Hypothalamus (tissue), 51 donors: ENCODE results near the gene GSTA1.
"Not testable (repeated sequence)": the region's sequence is repeated elsewhere in the genome, so short reads cannot be mapped to it uniquely, and the experiment has no call there.

Experiments
- DNase-seq, 51 donors: peaks; one replicate each; lab custom pipeline; 2025; lab: John Stamatoyannopoulos, UW

The GSTA1 gene

GRCh38 chr6:52803668-52804255 is at the start of gene GSTA1:
Gene GSTA1, minus strand, starts transcription at chr6:52803816. Its CDS starts 4,549 bp downstream, at chr6:52799267.
- not testable (repeated sequence) for DNase-seq

DNA sequence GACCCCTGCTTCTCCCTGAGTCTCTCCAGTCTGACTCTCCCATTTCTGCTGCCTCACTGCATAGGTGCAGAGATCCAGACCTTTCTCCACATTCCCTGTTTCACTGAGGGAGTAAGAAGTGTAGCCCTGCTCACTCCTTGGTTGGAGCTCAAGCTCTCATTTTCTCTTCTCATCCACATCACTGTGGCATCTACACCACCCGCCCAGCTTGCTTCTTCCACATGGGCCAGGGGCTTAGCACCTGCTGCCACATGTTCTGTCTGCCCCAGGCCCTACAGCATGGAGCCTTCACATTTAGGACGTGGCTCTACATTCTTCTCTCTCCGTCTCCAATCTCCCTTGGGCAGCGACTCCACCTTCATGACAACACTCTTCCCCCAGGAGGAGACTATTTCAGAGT is 45.5 kb upstream of the GSTA1 start:
- DNase-seq, result no peak

DNA sequence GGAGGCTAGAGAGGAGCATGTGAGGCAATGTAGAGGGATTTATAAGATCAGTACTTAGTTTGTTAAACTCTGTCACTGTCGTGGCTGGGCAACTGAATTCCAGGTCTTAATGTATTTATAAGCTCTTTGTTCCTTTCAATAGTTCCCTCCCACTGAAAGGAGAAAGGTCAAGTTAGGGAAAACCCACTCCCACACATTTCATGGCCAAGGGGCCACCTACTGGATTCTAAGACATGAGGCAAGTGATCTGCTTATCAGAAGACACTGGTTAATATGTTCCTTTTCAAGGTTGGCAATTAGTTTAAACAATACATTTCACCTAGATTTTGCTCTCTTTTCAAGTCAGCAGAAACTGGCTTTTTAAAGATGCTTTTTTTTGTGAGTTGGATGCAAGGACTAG is 42.4 kb upstream of the GSTA1 start:
- no peak for DNase-seq

DNA sequence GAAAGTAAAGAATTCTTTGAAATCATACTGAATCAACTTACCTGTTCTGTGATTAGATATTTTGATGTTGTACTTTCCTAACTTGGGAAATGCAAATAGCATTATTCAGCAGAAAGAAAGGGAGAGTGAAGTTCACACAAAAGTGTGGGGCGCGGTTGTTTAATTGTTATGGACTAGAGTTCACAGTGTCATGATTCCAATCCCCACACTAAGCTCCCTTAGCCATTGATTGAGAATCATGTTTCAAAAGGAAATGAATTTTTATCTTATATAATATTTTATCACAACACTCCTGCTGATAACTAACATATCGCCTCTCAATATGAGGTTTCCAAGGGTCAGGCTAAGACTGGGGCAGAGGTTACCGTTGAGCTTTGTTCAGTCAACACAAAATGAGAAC is 40.0 kb upstream of the GSTA1 start:
- no peak for DNase-seq

GRCh38 chr6:52840763-52841585 is 37.4 kb upstream of the GSTA1 start, which contains the start of gene GSTA5:
Gene GSTA5, minus strand, starts transcription at chr6:52840813.
- DNase-seq, result no peak

DNA sequence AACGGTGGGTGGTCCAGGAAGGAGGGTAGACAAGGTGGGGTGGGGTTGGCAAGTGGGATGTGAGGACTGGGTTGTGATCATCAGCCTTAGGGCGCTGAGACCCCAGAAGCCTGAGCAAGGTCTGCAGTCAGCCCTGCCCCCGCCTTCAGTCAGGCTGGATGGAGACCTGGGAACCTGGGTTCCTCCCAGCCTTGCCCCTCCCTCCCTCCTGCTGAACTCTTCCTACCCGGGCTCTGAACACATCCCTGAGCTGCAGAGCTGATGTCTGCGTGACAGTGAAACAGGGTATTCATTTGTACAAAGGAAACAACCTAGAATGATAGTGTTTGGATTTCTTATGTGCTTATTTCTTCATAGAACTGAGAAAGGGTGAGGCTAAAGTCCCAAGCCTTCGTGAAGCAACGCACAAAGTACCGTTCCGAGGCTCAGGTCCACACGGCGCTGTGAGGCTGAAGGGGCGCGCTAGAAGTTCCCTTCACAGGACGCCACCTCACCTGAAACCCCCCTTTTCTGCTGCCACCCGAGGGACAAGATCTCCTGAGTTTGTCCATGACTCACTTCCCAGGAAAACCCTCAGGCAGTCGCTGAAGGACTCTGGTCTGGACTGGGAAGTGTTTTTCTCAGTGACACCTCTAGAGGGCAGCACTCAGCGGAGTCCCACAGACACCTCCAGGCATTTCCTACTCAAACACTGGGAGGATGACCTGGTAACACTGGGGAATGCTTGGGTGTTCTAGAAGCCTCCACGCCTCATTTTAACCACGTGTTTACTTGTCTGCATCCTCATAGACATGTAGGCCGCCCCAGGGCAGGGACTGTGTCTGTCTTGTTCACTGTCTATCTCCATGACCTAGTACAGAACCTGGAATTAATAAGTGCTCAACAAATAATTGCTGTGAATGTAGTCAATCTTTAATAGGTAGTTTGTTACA is 35.8 kb upstream of the GSTA1 start:
- peak in 21 of 51 donors; percentile 0 to 42 (median 6) for DNase-seq

GRCh38 chr6:52834481-52834880 is 30.9 kb upstream of the GSTA1 start:
- no peak for DNase-seq

DNA sequence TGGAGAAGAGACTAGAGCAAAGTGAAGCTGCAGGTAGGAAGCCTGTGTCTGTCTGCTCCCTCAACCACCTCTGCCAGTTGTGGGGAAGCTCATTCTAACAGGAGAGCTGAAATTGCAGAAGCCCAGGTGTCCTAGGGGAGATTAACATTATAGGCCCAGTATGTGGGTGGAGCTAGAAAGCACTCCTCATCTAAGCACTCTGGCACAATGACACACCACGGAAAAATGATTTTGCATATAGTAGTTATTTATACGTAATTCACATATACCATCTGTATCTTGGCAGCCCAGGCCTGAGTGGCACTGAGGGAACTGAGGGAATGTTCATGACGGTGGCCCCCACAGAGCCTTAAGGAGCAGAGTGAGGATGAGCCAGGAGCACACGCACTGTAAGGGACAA is 27.3 kb upstream of the GSTA1 start:
- not testable (repeated sequence) for DNase-seq

DNA sequence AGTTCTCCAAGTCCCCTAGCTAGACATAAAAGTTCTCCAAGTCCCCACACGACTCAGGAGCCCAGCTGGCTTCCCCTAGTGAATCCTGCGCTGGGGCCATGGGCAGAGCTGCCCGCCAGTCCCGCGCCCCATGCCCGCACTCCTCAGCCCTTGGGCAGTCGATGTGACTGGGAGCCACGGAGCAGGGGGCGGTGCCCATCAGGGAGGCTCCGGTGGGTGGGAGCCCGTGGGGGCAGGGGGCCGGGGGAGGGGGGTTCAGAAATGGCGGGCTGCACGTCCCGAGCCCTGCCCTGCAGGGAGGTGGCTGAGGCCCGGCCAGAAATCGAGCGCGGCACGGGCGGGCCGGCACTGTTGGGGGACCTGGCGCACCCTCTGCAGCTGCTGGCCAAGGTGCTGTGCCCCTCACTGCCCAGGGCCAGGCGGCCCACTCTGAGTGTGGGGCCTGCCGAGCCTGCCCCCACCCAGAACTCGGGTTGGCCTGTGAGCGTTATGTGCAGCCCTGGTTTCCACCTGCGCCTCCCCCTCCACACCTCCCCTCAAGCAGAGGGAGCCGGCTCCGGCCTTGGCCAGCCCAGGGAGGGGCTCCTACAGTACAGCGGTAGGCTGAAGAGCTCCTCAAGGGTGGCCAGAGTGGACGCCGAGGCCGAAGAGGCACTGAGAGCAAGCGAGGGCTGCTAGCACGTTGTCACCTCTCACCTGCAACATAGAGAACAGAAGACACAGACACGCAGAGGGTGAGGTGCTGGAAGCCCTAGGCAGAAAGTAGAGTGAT is 25.6 kb upstream of the GSTA1 start:
- no peak for DNase-seq

- DNase-seq, result not testable (repeated sequence)
Observed at GRCh38 chr6:52828621-52829020, 25.0 kb upstream of the GSTA1 start.

DNA sequence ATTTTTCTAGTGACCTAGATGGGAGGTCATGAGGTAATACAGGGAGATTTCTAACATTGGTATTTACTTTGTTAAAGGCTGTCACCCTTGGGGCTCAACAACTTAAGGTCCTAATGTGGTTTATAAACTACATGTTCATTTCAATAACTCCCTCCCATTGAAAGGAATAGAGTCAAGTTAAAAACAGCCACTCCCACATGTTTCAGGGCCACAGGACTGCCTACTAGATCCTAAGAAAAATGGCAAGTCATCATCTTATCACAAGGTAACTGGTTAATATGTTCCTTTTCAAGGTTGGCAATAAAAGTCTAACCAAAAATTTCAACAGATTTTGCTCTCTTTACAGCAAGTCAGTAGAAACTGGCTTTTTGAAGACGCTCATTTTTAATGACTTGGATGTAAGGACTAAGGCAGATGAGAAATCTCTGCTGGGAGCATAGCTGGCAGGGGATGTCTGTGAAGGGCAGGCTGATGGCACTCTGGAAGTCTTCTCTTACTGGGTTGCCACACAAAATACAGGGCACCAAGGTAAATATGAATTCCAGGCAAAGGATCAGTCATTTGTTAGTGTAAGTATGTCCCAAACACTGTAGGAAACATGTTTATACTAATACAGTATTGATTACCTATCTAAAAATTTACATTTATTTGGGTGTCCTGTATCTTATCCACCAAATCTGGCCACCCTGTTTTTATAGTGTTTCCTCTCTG is 23.6 kb upstream of the GSTA1 start:
- DNase-seq, result not testable (repeated sequence)

DNA sequence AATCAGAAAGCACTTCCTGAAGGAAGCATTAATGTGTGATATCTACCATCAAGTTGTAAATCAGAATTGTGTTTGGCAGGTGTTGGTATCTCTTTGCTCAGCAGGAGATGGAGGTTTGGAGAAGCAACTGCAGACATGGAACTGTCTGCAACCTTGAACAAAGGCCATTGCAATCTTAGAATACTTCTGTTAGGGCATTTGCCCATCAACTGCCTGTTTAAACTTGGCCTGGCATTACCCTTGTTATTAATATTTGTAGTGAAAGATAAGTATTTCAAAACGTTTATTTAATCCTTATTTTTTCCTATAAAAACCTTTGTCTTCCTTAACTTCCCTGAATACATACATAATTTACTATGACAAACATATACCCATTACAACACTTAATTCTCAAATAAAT is 22.9 kb upstream of the GSTA1 start:
- DNase-seq, result no peak

DNA sequence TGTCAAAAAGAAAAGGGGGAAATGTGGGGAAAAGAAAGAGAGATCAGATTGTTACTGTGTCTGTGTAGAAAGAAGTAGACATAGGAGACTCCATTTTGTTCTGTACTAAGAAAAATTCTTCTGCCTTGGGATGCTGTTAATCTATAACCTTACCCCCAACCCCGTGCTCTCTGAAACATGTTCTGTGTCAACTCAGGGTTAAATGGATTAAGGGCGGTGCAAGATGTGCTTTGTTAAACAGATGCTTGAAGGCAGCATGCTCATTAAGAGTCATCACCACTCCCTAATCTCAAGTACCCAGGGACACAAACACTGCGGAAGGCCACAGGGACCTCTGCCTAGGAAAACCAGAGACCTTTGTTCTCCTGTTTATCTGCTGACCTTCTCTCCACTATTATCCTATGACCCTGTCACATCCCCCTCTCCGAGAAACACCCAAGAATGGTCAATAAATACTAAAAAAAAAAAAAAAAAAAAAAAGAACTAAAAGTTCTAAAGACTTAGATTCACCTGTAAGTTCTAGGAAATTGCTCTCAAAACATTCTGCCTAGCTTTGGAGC is 22.4 kb upstream of the GSTA1 start:
- DNase-seq, result not testable (repeated sequence)

DNA sequence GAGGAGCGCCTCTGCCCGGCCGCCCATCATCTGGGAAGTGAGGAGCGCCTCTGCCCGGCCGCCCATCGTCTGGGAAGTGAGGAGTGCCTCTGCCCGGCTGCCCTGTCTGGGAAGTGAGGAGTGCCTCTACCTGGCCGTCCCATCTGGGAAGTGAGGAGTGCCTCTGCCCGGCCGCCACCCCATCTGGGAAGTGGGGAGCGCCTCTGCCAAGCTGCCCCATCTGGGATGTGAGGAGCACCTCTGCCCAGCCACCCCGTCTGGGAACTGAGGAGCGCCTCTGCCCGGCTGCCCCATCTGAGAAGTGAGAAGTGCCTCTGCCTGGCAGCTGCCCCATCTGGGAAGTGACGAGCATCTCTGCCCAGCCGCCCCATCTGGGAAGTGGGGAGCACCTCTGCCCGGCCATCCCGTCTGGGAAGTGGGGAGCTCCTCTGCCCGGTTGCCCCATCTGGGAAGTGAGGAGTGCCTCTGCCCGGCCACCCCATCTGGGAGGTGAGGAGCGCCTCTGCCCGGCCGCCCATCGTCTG is 21.7 kb upstream of the GSTA1 start:
- not testable (repeated sequence) for DNase-seq

- no peak for DNase-seq
Observed at GRCh38 chr6:52821842-52822241, 18.2 kb upstream of the GSTA1 start.

- DNase-seq, result no peak
Observed at GRCh38 chr6:52820198-52820597, 16.6 kb upstream of the GSTA1 start.

DNA sequence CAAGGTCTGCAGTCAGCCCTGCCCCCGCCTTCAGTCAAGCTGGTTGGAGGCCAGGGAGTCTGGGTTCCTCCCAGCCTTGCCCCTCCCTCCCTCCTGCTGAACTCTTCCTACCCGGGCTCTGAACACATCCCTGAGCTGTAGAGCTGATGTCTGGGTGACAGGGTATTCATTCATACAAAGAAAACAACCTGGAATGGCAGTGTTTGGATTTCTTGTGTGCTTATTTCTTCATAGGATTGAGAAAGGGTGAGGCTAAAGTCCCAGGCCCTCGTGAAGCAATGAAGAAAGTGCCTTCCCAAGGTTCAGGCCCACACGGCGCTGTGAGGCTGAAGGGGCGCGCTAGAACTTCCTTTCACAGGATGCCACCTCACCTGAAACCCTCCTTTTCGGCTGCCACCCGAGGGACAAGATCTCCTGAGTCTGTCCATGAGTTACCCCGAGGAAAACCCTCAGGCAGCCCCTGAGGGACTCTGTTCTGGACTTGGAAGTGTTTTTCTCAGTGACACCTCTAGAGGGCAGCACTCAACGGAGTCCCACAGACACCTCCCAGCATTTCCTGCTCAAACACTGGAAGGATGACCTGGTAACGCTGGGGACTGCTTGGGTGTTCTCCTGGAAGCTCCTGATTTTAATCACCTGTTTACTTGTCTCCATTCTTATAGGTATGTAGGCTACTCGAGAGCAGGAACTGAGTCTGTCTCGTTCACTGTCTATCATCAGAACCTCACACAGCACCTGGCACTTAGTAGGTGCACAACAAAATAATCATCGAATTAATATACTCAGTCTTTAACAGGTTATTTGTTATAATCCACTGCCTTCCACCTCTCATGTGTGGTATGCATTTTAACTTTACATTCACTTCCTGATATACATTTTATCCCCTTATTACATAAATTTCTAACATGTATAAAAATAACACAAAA is 11.8 kb upstream of the GSTA1 start:
- peak in 10 of 51 donors; percentile 0 to 21 (median 4) for DNase-seq

DNA sequence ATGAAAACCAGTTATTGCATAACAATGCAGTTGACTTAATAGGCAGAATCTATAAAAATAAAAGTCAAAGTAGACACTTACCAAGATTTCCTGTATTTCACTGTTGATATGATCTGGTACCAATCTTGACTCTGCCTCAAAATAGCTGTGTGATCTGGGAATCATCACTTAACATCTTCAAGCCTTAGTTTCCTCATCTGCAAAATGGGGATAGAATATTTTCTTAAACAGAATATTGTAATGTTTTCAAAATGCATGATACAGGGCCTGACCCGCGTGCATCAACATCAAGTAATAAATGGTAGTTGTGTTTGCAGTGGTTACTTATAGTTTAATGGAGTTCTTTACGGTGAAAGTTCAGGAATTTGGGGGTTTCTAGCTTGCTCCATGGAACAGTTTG is 10.9 kb upstream of the GSTA1 start:
- not testable (repeated sequence) for DNase-seq
